Measurements from ENCODE around the gene DDX31.
"Not testable (repeated sequence)": the region's sequence is repeated elsewhere in the genome, so short reads cannot be mapped to it uniquely, and the experiment has no call there.

Gene DDX31

DNA sequence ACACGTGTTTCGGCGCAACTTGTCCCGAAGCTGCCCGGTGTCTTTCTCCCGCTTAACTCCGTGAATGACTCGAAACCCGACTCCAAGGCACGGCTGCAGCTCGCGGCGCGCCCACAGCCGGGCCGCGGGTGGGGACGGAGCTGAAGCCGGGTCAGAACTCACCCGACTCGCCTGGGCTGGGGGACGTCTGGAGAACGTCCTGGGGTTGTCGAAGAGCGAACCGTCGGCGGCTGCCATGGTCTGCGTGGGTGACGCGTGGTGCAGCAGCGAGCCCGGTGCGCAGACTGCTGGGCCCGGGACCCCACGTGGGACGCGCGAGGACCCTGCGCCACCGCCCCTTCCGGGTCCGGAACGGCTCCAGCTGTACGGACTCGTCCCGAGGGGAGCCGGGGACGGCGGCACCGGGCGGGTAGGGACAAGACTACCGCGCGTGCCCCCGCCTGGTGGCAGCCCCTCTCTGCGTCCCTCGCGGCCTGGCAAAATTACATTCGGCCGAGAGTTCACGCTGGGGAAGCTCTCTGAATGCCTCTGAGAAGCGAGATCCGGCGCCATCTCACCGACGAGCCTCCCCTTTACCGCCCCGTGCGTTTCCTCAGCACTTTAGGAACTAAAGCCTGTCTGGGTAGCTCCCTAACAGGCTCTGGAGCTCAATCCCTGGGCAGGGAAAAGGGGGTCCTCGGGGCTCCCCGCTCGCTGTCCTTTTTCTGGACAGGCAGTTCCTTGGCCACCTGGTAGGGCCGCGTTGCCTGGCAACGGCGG is at the start of gene DDX31:
Gene DDX31, minus strand, starts transcription at position 286 of the 759 bp plus-strand sequence. Its CDS starts 49 bp downstream, at position 237.
- peak; percentile 82 to 86 for DNase-seq

DNA sequence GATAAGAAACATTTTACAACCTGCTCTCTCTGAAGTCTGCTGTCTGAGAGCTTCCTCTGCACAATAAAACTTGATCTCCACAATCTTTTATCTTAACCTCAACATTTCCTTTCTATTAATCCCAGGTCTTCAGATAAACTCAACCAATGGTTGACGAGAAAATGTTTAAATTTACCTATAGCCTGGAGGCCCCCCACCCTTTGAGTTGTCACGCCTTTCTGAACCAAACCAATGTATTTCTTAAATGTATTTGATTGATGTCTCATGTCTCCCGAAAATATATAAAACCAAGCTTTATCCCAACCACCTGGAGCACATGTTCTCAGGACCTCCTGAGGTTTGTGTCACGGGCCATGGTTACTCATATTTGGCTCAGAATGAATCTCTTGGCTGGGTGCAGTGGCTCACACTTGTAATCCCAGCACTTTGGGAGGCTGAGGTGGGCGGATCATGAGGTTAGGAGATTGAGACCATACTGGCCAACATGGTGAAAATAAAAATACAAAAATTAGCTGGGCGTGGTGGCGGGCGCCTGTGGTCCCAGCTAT is 48.7 kb upstream of the DDX31 start:
- DNase-seq: not testable (repeated sequence)

DNA sequence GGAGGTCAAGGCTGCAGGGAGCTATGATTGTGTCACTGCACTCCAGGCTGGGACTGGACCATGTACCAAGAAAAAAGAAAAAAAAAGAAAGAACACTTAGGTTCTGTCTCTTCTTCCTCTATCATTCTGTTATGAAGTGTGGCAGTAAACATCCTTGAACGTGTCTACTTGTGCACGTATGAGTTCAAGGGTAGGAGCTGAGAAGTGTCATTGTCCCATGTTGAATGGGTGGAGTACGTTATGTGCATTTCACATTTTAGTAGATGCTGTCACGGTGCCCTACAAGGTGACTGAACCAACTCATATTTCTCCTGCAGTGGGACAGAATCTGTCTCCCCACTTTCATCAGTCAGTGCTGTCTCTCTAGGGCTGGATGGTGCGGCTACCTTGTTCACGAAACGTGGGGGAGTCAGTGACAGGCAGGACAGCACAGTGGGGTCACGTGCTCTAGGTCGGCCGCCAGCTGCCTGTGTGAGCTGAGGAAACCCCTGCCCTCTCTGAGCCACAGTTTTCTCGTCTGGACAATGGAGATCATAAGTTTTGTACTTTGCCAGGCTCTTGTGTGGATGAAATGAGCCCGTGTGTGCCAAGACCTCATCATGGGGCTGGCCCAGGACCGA is 47.7 kb upstream of the DDX31 start:
- DNase-seq: no peak

DNA sequence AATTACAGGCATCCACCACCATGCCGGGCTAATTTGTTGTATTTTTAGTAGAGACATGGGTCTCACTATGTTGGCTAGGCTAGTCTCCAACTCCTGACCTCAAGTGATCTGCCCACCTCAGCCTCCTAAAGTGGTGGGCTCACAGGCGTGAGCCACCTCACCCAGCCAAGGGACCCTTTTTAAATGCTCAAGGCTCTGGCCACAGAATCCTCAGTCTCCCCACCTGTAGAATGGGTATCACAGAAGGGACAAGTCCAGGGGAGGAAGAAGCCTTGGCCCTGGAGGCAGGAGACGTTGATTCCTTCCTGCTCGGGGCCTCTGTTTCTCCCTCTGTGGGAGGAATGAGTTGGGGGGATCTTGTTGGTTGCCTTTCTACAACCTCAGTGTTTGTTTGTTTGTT is 46.2 kb upstream of the DDX31 start:
- no peak for DNase-seq

DNA sequence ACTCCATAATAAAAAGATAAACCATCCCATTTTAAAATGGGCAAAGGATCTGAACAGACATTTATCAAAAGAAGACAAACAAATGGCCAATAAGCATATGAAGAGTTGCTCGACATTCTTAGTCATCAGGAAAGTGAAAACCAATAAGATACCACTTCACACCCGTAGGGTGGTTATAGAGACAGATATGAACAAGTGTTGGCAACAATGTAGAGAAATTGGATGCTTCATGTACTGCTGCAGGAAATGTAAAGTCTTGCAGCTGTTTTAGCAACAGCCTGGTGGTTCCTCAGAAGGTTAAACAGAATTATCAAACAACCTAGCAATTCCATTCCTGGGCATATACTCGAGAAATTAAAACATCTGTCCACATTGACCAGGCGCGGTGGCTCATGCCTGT is 43.0 kb upstream of the DDX31 start:
- DNase-seq: no peak

DNA sequence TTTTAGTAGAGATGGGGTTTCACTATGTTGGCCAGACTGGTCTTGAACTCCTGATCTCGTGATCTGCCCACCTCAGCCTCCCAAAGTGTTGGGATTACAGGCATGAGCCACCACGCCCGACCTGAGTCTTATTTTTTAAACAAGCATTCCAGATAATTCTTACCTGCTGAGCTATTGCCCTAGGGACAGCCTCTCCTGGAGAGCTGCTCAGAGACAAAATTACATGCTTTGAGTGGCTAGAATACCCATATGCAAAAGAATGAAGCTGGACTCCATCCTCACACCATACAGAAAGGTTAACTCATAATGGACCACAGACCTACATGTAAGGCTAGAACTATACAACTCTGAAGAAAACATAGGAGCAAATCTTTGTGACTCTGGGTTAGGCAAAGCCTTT is 42.1 kb upstream of the DDX31 start:
- no peak for DNase-seq

DNA sequence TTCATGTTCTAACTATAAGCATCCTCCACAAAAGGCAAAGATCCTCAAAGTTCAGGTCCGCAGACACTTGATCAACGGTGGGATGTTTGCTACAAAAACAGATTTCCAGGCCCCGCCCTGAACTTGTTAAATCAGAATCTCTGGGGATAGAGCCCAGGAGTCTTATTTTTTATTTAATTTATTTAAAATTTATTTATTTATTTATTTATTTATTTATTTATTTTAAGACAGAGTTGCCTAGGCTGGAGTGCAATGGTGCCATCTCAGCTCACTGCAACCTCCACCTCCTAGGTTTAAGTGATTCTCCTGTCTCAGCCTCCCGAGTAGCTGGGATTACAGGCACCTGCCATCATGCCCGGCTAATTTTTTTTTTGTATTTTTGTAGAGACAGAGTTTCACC is 41.4 kb upstream of the DDX31 start:
- DNase-seq: not testable (repeated sequence)

DNA sequence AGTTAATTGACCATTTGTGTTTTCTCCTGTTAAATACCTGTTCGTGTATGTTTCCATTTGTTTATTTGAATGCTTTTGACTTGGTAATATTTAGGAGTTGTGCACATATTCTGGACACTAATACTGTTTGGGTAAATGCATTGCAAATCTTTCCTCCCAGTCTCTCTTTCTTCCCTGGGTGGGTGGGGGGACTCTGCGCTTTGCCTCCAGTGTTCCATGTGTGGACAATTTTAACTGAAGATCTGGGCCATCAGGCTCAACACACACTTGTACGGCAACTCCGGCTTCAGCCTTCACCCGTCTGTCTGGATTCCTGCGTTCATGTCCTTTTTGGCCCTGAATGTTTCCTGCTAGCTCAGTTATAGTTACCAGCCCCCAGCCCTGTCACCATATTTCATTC is 40.5 kb upstream of the DDX31 start:
- DNase-seq: no peak

DNA sequence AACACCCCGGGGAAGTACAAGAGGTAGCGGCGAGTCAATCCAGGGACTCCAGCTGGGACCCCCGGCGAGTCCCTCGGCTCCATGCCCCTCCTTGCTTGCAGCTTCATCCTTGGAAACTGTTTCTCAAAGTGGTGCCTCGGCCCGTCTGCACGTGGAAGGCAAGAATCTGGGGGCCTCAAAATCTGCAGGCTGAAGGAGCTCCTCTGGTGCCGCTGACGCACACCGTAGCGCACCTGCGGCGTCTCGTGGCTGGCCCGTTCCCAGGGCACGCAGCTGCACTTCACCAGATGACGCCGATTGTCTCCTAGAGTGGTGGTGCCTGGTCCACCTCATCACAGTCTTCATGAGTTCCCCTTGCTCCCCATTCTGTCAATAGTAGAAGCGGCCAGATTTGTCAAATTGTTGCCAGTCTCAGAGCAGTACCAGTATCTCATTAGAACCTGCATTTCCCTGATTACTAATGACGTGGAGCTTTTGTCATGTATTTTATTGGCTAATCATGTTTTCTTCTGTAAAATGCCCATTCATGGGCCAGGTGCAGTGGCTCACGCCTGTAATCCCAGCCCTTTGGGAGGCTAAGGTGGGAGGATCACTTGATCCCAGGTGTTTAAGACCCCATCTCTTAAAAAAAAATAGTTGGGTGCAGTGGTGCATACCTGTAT is 39.1 kb upstream of the DDX31 start:
- DNase-seq: no peak

DNA sequence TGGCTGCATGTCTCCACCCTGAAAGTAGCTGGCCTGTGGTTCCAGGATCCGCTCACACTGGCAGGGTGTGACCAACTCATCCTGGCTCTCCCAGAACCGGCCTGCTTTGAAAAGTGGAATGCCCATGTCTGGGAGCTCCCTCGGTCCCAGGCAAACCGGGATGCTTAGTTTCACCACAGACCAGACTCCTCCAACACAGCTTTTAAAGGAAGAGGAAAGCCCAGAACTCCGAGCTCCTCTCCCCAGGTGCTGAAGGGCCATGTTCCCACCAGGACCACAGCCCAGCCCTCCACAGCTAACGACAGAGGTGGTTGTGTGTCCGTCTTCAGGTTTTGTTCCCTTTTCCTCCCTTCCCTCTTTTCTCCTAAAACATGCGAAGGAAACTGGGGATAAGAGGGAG is 38.5 kb upstream of the DDX31 start:
- no peak for DNase-seq

DNA sequence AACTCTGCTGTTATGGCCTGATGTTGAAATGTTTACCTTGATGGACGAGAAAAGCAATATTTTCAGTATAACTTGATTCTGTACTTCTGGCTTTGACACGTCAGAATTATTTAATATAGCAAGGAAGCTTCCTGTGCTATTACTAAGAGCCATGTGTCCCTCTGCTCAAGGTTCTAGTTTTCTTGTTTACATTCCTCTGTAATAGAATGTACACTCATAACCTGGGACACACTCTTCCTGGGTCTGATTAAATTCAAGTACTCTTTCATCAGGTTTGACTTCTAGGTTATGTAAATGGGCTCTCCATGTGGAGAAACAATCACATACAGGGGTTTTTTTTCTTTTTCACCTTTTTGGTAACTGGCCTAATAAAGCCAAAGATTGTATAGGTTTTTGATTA is 33.6 kb upstream of the DDX31 start:
- no peak for DNase-seq

DNA sequence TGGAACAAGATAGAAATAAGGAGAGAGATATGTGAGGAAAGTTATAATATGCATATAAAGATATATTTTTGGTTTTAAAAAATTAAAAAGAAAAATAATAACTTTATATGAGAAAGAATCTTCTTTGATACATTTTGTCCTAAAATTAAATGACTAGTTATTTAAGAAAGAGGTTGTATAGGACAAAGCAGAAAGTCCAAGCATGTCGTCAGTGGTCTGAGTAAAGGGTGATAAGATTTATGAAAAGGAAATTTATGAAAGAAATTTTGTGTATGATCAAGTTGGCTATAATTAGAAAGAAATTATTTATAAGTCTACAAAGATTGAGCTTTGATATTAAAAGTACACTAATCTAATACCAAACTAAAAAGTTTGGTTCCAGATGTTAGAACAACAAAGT is 32.5 kb upstream of the DDX31 start:
- no peak for DNase-seq

DNA sequence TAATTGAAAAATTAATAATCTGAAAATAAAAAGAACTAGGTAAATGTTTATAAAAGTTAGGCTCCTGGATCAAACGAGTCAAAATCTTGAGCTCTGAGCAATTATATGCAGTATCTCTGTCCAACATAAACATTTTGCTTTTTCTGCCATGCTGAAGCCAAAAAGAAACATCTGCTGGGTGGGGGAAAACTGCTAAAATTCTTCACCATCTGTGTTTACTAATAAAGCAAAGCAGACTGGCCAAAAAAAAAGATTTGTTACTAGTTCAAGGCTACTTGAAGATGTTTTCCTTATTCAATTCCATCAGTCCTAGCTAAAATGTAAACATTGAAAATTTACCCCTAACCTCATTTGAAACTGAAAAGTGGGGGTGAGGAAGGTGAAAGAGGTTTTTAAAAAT is 30.2 kb upstream of the DDX31 start:
- no peak for DNase-seq

DNA sequence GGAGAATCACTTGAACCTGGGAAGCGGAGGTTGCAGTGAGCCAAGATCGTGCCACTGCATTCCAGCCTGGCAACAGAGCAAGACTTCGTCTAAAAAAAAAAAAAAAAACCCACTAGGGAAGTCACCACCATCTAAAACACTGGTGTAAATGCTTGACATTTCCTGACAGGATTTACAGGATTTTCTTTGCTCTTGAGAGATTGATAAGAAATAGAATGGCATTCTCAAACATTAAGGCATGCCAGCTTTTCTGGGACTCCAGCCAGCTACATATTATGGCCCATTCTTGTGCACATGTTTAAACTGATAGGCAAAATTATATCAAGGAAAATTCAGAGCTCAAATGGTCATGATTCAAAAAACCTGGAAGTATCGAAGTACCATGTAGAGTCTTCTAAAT is 29.2 kb upstream of the DDX31 start:
- no peak for DNase-seq

DNA sequence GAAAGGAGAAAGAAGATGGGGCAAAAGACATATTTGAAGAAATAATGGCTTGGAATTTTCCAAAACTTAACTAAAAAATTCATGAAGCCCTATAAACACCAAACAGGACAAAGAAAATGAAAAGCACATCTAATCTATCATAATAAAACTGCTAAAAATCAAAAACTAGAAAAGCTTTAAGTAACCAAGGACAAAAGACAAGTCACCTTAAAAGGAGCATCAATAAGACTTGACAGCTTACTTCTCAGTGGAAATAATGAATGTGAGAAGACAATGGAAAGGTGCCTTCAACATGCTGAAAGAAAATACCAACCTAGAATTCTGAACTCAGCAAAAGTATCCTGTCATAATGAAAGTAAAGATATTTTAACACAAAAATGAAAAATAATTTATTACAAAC is 27.4 kb upstream of the DDX31 start:
- no peak for DNase-seq

DNA sequence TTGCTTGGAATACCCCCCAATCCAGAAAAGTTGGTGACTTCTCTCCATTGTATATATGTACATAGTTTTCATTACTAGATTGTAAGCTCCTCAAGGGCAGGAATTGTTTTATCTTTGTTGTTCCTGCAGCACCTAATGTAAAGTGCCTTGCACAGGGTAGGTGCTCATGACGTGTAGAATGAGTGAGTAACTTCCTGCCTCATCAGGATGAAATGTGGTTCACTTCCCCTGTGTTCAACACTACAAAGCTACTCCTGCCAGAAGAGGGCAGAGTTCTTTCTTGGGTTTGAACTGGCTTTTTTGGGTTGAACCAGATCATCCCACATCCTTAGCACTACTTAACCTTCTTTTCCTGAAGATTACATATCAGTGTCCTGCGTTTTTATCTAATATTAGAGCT is 24.4 kb upstream of the DDX31 start:
- DNase-seq: peak in 1 of 2 experiments; percentile 10

DNA sequence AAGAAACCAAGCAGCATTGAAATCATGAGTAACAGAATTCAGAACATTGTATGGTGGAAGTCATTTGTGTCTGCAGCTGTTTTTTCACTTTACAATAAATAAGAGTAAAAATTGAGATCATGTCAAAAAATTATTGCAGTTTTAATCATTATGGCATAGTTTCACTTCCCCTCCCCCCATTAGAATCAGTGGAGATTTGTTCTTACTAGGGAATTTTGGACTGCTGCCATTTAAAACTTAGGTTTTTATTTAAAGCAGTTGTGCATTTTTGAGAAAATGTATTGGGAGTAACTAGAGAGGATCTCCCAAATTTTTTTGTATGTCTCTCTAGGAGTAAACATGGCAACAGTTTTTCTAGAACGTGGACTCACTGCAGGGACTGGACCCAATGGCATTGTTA is 20.9 kb upstream of the DDX31 start:
- no peak for DNase-seq

DNA sequence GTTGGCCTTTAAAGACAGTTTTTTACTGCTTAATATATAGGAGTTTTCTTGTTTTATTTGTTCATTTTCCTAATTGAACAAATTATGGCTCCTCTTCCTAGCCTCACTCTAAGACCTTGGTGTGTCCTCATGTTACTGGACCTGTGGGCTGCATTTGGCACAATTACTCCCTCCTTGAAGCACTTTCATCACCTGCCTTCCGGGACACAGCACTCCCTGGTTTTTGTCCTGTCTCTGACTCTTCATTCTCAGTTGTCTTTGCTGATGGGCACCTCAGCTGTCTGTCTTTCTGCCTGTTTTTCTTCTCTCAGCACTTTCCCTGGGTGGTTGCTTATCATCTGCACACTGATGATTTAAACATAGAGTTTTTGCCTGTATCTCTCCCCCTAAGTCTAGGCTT is 14.1 kb upstream of the DDX31 start:
- DNase-seq: no peak

DNA sequence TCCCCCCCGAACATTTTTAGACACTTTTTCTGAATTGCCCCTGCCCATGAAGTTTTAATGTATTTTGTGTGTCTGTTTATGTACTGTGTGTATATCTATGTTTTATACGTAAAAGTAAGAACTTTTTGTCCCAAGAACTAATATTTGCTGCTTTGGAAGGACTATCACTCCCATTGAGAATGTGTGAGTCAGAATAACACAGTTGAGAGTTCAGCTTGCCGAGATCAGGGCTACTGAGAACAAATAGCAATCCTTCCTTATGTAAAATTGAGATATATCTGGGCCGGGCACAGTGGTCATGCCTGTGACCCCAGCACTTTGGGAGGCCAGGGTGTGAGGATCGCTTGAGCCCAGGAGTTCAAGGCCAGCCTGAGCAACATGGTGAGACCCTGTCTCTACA is 11.8 kb upstream of the DDX31 start:
- no peak for DNase-seq

DNA sequence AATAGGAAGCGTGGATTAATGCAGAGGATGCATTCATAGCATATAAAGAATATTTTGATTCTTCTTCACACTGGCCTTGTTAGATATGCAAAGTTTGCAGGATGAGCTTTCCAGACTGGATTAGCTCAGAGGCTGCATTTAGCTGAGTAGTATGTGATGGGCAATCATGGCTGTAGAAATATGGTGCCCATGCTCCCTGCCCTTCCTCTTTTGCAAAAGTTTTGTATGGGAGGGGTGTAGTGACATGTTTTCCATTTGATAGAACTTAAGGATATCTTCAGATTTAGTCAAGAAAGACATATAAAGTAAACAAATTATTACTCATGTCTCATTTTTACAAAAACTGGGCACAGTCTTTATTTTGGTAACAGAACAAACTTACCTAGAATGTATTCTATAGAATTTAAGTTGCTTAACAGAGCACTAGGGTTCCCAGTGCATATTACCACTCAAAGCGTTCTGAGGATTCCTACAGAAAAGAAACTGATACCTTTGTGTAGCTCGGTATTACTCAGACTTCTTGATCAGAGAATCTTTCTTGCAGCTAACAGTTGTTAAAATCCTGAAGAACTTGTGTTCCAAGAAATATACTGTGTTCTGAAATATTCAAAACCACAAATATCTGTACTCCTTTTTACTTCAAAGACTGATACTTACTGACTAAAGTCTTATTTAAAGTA is 10.3 kb upstream of the DDX31 start:
- DNase-seq: no peak

DNA sequence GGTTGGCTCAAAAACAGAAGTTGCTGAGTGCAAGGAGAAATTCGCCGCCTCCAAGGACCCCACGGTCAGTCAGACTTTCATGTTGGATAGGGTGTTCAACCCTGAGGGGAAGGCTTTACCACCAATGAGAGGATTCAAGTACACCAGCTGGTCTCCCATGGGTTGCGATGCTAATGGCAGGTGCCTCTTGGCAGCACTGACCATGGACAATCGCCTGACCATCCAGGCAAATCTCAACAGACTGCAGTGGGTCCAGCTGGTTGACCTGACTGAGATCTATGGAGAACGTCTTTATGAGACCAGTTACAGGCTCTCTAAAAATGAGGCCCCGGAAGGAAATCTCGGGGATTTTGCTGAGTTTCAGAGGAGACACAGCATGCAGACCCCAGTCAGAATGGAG is 8.2 kb upstream of the DDX31 start:
- DNase-seq: no peak

DNA sequence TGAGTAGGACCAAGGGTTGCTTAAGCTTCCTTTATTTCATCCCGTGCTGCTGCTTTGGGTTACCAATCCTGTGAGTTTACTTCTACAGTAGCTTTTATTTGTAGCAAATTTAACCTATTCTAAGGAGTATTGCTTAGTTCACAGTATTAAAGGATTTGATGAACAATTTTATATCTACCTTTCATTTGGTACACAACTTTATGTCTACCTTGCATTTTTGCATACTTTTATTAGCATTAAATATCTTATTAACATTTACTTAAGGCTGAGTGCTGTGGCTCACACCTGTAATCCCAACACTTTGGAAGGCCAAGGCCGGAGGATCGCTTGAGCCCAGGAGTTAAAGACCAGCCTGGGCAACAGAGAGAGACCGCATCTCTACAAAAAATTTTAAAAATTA is 4.7 kb upstream of the DDX31 start:
- DNase-seq: no peak

DNA sequence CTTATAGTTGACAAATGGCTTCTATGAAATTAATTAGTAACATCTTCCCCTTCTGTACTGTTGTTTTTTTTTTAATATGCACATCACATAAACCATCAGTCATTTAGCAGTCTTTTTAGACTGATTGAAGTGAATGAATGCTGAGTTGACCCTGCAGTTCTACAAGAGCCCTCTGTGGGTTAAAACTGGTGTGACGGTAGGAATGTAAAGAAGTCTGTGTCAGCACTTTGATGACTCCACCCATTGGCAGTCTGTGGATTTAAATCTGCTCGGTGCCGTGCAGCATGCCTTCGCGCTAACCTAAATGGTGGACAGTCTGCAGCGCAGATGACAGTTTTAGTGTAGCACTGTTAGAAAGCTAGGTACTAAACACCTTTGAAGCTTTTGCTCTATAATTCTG is 3.6 kb upstream of the DDX31 start:
- no peak for DNase-seq

DNA sequence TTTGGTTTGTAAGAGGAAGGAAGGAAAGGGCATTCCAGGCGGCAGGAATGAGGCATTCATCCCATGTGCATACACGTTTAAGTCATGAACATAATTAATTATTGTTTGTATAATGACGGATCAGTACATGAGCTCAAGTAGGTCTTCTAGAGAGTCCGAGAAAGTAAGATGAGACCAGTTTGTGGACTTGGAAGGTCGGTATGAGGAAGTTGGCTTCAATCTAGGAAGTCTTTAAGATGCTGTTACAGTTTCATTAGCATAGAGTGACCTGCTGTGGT is 2.6 kb upstream of the DDX31 start:
- DNase-seq: no peak

All from activated CD4-positive, alpha-beta T cell treated with anti-CD3 and anti-CD28 coated beads, Interleukin-2, amount 50 U/mL, for 48 hours (primary cell).